Stimulated activated CD4-positive, alpha-beta T cell treated with anti-CD3 and anti-CD28 coated beads, TNF-alpha, amount 100 ng/mL, for 1 hour (primary cell): ENCODE results near the gene CTSF.
A peak's percentile ranks its signal among the peaks of the same experiment; 100 is the strongest.
"Not testable (repeated sequence)": the region's sequence is repeated elsewhere in the genome, so short reads cannot be mapped to it uniquely, and the experiment has no call there.

Source experiments
- DNase-seq, 3 donors: peaks; one replicate each; pipeline ENCODE4 v3.0.0-alpha.2; 2020; ENCODE audit warnings: low read depth in 3 of 3, low spot score in 1 of 3

CTSF gene

GRCh38 chr11:66559866-66560676, 8.3 kb downstream of the CTSF start:
- DNase-seq, result no peak

- DNase-seq, result peak in 1 of 3 donors; percentile 36
These were observed 9.1 kb downstream of the CTSF start for GRCh38 chr11:66559142-66559865.

GRCh38 chr11:66557733-66558326, 10.6 kb downstream of the CTSF start:
- no peak for DNase-seq

GRCh38 chr11:66556086-66556485, 12.3 kb downstream of the CTSF start:
- DNase-seq, result no peak

GRCh38 chr11:66555416-66555815, 13.0 kb downstream of the CTSF start:
- no peak for DNase-seq

GRCh38 chr11:66554602-66555001, 13.8 kb downstream of the CTSF start:
- no peak for DNase-seq

- DNase-seq, result no peak
These were observed 17.5 kb downstream of the CTSF start for GRCh38 chr11:66550887-66551286.

GRCh38 chr11:66549696-66550095, 18.7 kb downstream of the CTSF start:
- no peak for DNase-seq

- no peak for DNase-seq
These were observed 19.4 kb downstream of the CTSF start for GRCh38 chr11:66548774-66549630.

GRCh38 chr11:66548041-66548440, 20.4 kb downstream of the CTSF start:
- DNase-seq, result no peak

- no peak for DNase-seq
These were observed 20.8 kb downstream of the CTSF start for GRCh38 chr11:66547662-66548009.

GRCh38 chr11:66546966-66547661, 21.3 kb downstream of the CTSF start:
- DNase-seq, result no peak

- no peak for DNase-seq
These were observed 21.9 kb downstream of the CTSF start, which contains the start of gene ACTN3 for GRCh38 chr11:66546368-66546965. Gene ACTN3, plus strand, starts transcription at chr11:66546903. Its CDS starts 35 bp downstream, at chr11:66546938.

- DNase-seq, result peak; percentile 47 to 77 (median 58)
These were observed 22.6 kb downstream of the CTSF start, which contains the start of gene ZDHHC24 for GRCh38 chr11:66545701-66546367. Gene ZDHHC24, minus strand, starts transcription at chr11:66546048. Its CDS starts 45 bp downstream, at chr11:66546003.

GRCh38 chr11:66544952-66545351, 23.5 kb downstream of the CTSF start:
- not testable (repeated sequence) for DNase-seq

- DNase-seq, result peak; percentile 21
These were observed 24.9 kb downstream of the CTSF start for GRCh38 chr11:66543263-66544107.

- DNase-seq, result no peak
These were observed 26.0 kb downstream of the CTSF start for GRCh38 chr11:66542362-66542761.

GRCh38 chr11:66541892-66542291, 26.5 kb downstream of the CTSF start:
- DNase-seq, result no peak
